ENCODE measurements around the gene NOMO2.
"Not testable (repeated sequence)": the region's sequence is repeated elsewhere in the genome, so short reads cannot be mapped to it uniquely, and the experiment has no call there.

The NOMO2 gene

GRCh38 chr16:18521445-18522181 is 40.3 kb downstream of the NOMO2 start:
- not testable (repeated sequence) for DNase-seq

GRCh38 chr16:18518536-18519283 is 43.2 kb downstream of the NOMO2 start:
- DNase-seq: not testable (repeated sequence)

- DNase-seq: not testable (repeated sequence)
Observed at GRCh38 chr16:18498430-18498829, 63.5 kb downstream of the NOMO2 start.

- not testable (repeated sequence) for DNase-seq
Observed at GRCh38 chr16:18497032-18497431, 64.9 kb downstream of the NOMO2 start.

- not testable (repeated sequence) for DNase-seq
Observed at GRCh38 chr16:18492118-18492897, 69.6 kb downstream of the NOMO2 start.

GRCh38 chr16:18436025-18436424 is 125.9 kb downstream of the NOMO2 start:
- DNase-seq: not testable (repeated sequence)

GRCh38 chr16:18415827-18416226 is 146.1 kb downstream of the NOMO2 start:
- not testable (repeated sequence) for DNase-seq

GRCh38 chr16:18409532-18410293 is 152.2 kb downstream of the NOMO2 start:
- DNase-seq: not testable (repeated sequence)

- DNase-seq: not testable (repeated sequence)
Observed at GRCh38 chr16:18401851-18402657, 159.8 kb downstream of the NOMO2 start.

GRCh38 chr16:18401159-18401558 is 160.7 kb downstream of the NOMO2 start:
- DNase-seq: not testable (repeated sequence)

- not testable (repeated sequence) for DNase-seq
Observed at GRCh38 chr16:18394363-18394762, 167.5 kb downstream of the NOMO2 start.

GRCh38 chr16:18387767-18388166 is 174.1 kb downstream of the NOMO2 start:
- not testable (repeated sequence) for DNase-seq

- DNase-seq: not testable (repeated sequence)
Observed at GRCh38 chr16:18386517-18386916, 175.4 kb downstream of the NOMO2 start.

- not testable (repeated sequence) for DNase-seq
Observed at GRCh38 chr16:18385285-18385684, 176.6 kb downstream of the NOMO2 start.

- not testable (repeated sequence) for DNase-seq
Observed at GRCh38 chr16:18384869-18385268, 177.0 kb downstream of the NOMO2 start.

- DNase-seq: not testable (repeated sequence)
Observed at GRCh38 chr16:18384098-18384636, 177.7 kb downstream of the NOMO2 start.

- not testable (repeated sequence) for DNase-seq
Observed at GRCh38 chr16:18382696-18383095, 179.2 kb downstream of the NOMO2 start.
